ENCODE data around the gene TSEN54.

- TF ChIP-seq NFIC (IDR thresholded peaks at IDR 0.05) (no peak), TAF1 (IDR thresholded peaks at IDR 0.05; ENCODE audit: low read depth) (no peak), RAD21 (IDR thresholded peaks at IDR 0.05; ENCODE audit: low read depth) (no peak), MAX (IDR thresholded peaks at IDR 0.05) (no peak), EGR1 (IDR thresholded peaks at IDR 0.05) (no peak), YY1 (IDR thresholded peaks at IDR 0.05; ENCODE audit: low read depth) (no peak), TEAD4 (IDR thresholded peaks at IDR 0.05) (no peak)
- TF ChIP-seq, protein P1, sequence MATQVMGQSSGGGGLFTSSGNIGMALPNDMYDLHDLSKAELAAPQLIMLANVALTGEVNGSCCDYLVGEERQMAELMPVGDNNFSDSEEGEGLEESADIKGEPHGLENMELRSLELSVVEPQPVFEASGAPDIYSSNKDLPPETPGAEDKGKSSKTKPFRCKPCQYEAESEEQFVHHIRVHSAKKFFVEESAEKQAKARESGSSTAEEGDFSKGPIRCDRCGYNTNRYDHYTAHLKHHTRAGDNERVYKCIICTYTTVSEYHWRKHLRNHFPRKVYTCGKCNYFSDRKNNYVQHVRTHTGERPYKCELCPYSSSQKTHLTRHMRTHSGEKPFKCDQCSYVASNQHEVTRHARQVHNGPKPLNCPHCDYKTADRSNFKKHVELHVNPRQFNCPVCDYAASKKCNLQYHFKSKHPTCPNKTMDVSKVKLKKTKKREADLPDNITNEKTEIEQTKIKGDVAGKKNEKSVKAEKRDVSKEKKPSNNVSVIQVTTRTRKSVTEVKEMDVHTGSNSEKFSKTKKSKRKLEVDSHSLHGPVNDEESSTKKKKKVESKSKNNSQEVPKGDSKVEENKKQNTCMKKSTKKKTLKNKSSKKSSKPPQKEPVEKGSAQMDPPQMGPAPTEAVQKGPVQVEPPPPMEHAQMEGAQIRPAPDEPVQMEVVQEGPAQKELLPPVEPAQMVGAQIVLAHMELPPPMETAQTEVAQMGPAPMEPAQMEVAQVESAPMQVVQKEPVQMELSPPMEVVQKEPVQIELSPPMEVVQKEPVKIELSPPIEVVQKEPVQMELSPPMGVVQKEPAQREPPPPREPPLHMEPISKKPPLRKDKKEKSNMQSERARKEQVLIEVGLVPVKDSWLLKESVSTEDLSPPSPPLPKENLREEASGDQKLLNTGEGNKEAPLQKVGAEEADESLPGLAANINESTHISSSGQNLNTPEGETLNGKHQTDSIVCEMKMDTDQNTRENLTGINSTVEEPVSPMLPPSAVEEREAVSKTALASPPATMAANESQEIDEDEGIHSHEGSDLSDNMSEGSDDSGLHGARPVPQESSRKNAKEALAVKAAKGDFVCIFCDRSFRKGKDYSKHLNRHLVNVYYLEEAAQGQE (IDR thresholded peaks at IDR 0.05; ENCODE audit: low read depth): no peak
Measured at GRCh38 chr17:75540923-75541503, 24.7 kb downstream of the TSEN54 start.

Data from Ishikawa (cell line).